Endothelial cell of umbilical vein (primary cell): ENCODE measurements around the gene BMP2K.
"Not testable (repeated sequence)": the region's sequence is repeated elsewhere in the genome, so short reads cannot be mapped to it uniquely, and the experiment has no call there.

Source experiments
- CTCF ChIP-seq, 2 donors: IDR thresholded peaks; 1 replicate in 1 of 2; 2 replicates in 1 of 2; pipeline ENCODE4 v1.5.1; 2011; ENCODE audit warnings: low read length in 2 of 2, mild to moderate bottlenecking in 2 of 2, moderate library complexity in 2 of 2, control low read depth in 1 of 2, inconsistent platforms in 1 of 2, low read depth in 1 of 2; ENCODE audit not compliant: insufficient read depth in 1 of 2; ENCODE audit errors: extremely low read depth in 1 of 2
- POLR2A ChIP-seq: IDR thresholded peaks from 2 replicates; pipeline ENCODE4 v1.6.1; 2012; ENCODE audit warnings: low read depth, mild to moderate bottlenecking, control low read depth, low read length

- not testable (repeated sequence) for TF ChIP-seq POLR2A; CTCF (IDR thresholded peaks at IDR 0.05; ENCODE audit: extremely low read depth in 1 of 2, insufficient read depth in 1 of 2, low read depth in 1 of 2, low read length in 2 of 2)
Measured at GRCh38 chr4:78840286-78840685, 64.1 kb downstream of the BMP2K start.
